GM12864 (cell line): ENCODE measurements around the gene RPL36.

Experiments used
- DNase-seq: peaks from one replicate; pipeline ENCODE4 v3.0.0-alpha.2; 2011; ENCODE audit warnings: low read depth
- H3K4me3 ChIP-seq: 2 replicates; pipeline ENCODE4 v1.5.1; 2011; ENCODE audit warnings: mild to moderate bottlenecking, low read depth, low read length, control low read depth
- CTCF ChIP-seq: IDR thresholded peaks from 2 replicates; pipeline ENCODE4 v1.5.1; 2011; ENCODE audit warnings: low read depth, mild to moderate bottlenecking, moderate library complexity, low read length, control low read depth, inconsistent platforms; ENCODE audit errors: missing control alignments

Gene RPL36

GRCh38 chr19:5694956-5695648 lies 5.0 kb downstream of the RPL36 start:
- no peak overlapping the region for H3K4me3 ChIP-seq
- TF ChIP-seq CTCF, result no peak
- DNase-seq, result no peak

- no peak overlapping the region for H3K4me3 ChIP-seq
- no peak for TF ChIP-seq CTCF
- DNase-seq, result no peak
Observed at GRCh38 chr19:5695649-5696195, 5.6 kb downstream of the RPL36 start.

GRCh38 chr19:5696196-5697021 lies 6.3 kb downstream of the RPL36 start:
- no peak overlapping the region for H3K4me3 ChIP-seq
- no peak for DNase-seq
- TF ChIP-seq CTCF, result no peak

GRCh38 chr19:5697022-5697889 lies 7.2 kb downstream of the RPL36 start:
- DNase-seq, result no peak
- TF ChIP-seq CTCF, result no peak
- H3K4me3 ChIP-seq, result no peak overlapping the region

- no peak for TF ChIP-seq CTCF
- DNase-seq, result no peak
- no peak overlapping the region for H3K4me3 ChIP-seq
Observed at GRCh38 chr19:5697890-5698634, 8.0 kb downstream of the RPL36 start.
